Duodenal mucosa (tissue), 2 donors: ENCODE data around the gene C14orf180.

Experiments
- H3K27ac ChIP-seq: one replicate; pipeline ENCODE4 v1.7.0; 2013; ENCODE audit warnings: low read depth, low read length
- H3K27me3 ChIP-seq, 2 donors: one replicate each; pipeline ENCODE4 v1.7.0; 2013; ENCODE audit warnings: low read length in 2 of 2, control low read depth in 1 of 2; ENCODE audit not compliant: insufficient read depth in 2 of 2, control insufficient read depth in 1 of 2
- H3K36me3 ChIP-seq, 2 donors: one replicate each; pipeline ENCODE4 v1.7.0; 2013; ENCODE audit warnings: low read length in 2 of 2, control low read depth in 1 of 2; ENCODE audit not compliant: insufficient read depth in 2 of 2, control insufficient read depth in 1 of 2
- H3K4me1 ChIP-seq, 2 donors: one replicate each; pipeline ENCODE4 v1.7.0; 2013; ENCODE audit warnings: low read length in 2 of 2, control low read depth in 1 of 2; ENCODE audit not compliant: insufficient read depth in 2 of 2, control insufficient read depth in 1 of 2
- H3K4me3 ChIP-seq, 2 donors: one replicate each; pipeline ENCODE4 v1.7.0; 2013; ENCODE audit warnings: low read length in 2 of 2, low read depth in 1 of 2
- H3K9ac ChIP-seq, 2 donors: one replicate each; pipeline ENCODE4 v1.7.0; 2013; ENCODE audit warnings: low read length in 2 of 2, low read depth in 1 of 2
- H3K9me3 ChIP-seq, 2 donors: one replicate each; pipeline ENCODE4 v1.7.0; 2013; ENCODE audit warnings: low read length in 2 of 2, control low read depth in 1 of 2; ENCODE audit not compliant: control insufficient read depth in 1 of 2

C14orf180 gene

DNA sequence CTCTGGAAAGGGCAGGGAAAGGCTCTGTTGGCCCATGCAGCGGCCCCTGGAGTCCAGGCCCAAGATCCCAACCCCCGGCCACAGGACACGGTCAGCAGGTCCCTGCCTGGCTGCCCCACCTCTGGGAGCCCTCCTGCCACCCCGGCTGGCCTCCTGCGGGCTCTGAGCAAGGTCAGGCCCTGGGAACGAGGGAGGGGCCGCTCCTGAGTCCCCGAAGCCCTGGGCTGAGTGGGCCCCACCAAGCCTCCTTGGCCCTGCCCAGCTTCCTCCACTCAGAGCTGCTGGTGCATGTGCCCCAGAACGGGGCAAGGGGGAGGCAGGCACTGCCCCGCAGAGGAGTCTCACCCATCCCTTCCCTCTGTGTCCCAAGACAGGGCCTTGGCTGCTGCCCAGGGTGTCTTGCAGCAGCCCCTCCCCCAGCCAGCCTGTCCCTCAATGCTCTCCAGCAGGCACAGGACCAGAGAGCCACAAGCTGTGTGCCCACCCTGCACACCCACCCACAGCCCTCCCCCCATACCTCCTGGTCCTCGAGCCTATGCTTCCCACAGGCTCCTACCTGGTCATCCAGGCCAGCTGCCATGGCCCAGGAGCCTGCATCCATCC, 7.4 kb upstream of the C14orf180 start:
- Histone ChIP-seq H3K9me3 (no peaks in the 10 kb centered on the region), H3K27ac (no peak overlapping the region), H3K36me3 (no peaks in the 10 kb centered on the region), H3K9ac (no peak overlapping the region), H3K27me3 (peaks cover 0 to 4% of the 10 kb centered on the region in 2 donors), H3K4me3 (no peak overlapping the region), H3K4me1 (peaks cover 0 to 11% of the 10 kb centered on the region in 2 donors)

DNA sequence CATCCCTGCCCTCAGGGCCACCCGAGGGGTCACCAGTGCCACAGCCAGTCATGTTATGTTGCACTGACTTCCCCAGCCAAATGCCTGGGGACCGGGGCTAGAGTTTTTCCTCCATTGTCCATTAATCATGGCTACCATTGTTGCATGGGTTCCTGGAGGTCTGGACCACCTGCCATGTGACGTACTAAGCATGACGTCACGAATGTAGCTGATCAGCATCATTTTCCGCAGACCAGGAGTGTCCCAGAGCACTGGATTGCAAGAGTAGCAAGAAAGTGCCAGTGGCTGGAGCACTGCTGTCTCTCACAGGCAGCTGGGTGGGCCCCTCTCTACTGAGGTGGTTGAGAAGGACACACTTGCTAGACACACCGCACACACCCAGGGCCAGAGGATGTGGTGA, 6.9 kb upstream of the C14orf180 start:
- Histone ChIP-seq H3K4me1 (peaks cover 5 to 16% of the 10 kb centered on the region in 2 donors), H3K9ac (no peak overlapping the region), H3K9me3 (no peaks in the 10 kb centered on the region), H3K4me3 (no peak overlapping the region), H3K36me3 (no peaks in the 10 kb centered on the region), H3K27ac (no peak overlapping the region), H3K27me3 (peaks cover 0 to 4% of the 10 kb centered on the region in 2 donors)

DNA sequence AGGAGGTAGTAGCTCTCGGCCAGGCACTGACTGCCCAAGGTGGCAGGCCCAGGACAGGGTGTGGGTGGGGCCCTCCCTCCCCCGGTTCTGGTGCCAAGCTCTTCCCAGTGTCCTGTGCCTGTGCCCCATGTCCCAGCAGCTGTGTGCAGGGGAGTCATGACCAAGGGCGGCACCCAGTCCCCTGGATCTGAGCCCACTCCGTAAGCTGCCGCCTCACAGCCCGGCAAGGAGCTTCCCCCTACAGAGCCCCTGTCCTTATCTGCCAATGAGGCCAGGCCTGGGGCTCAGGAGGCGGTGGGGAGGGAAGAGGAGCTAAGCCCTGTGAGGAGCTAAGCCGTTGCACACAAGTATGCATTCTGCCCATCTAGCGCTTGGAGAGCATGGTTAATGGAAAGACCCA, 5.6 kb upstream of the C14orf180 start:
- Histone ChIP-seq H3K27ac (no peak overlapping the region), H3K4me3 (no peak overlapping the region), H3K36me3 (no peaks in the 10 kb centered on the region), H3K9ac (no peak overlapping the region), H3K9me3 (no peaks in the 10 kb centered on the region), H3K27me3 (peaks cover 0 to 4% of the 10 kb centered on the region in 2 donors), H3K4me1 (peaks cover 12 to 20% of the 10 kb centered on the region in 2 donors)

DNA sequence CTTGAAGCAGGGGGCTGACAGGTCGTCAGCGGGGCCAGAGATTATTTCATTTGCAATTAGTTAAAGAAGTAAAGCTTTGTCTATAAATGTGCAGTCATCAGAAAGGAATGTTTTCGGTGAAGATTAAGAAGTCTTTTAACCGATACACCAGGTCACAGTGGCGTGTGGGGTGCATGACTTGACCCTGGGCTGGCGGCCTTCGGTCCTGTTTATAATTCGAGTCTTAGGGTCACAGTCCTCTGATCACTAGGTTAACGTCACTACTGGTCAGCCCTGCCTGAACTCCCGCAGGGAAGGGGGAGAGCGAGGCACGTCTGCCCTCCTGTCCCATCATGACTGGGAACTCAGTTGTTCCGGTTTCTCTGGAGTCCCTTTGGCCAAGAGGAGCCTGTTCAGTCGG, 5.0 kb upstream of the C14orf180 start:
- Histone ChIP-seq H3K4me1 (peaks cover 18 to 26% of the 10 kb centered on the region in 2 donors), H3K27me3 (peaks cover 0 to 4% of the 10 kb centered on the region in 2 donors)

DNA sequence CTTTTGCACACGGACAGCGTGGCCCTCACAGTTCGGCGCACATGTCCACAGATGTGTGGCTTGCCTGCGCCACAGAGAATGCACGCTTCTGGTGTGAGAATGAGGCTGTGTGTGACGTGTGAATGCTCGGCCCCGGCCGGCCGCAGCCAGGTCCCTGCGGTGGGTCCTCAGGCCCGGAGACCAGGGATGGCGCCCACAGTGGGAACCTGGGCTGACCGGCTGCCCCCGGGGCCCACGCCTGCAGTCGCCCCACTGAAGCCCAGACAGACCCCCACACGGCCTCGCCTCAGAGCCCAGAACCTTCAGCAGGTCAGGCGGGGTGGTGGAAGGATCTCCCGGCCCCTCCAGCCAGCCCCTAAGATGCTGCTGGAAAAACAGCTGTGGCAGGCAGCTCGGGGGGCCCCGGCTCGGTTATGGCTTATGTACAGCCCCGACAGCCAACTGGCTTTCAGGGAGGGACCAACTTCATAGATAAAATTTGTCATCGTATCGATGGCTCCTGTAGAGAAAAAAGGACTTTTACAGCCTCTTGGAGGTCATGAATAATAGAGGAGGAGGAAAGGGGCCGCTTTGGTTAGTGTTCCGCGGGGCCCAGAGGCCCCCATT, 4.5 kb upstream of the C14orf180 start:
- H3K4me3 ChIP-seq, result no peak overlapping the region
- H3K9ac ChIP-seq, result no peak overlapping the region
- H3K27me3 ChIP-seq, result peaks cover 0 to 4% of the 10 kb centered on the region in 2 donors
- H3K9me3 ChIP-seq, result no peaks in the 10 kb centered on the region
- no peak overlapping the region for H3K27ac ChIP-seq
- peaks cover 23 to 30% of the 10 kb centered on the region in 2 donors for H3K4me1 ChIP-seq
- no peaks in the 10 kb centered on the region for H3K36me3 ChIP-seq

More for the DNA sequence above, 5.0 kb upstream of the C14orf180 start:
- Histone ChIP-seq H3K27ac (no peak overlapping the region), H3K36me3 (no peaks in the 10 kb centered on the region), H3K9ac (no peak overlapping the region), H3K4me3 (no peak overlapping the region), H3K9me3 (no peaks in the 10 kb centered on the region)

DNA sequence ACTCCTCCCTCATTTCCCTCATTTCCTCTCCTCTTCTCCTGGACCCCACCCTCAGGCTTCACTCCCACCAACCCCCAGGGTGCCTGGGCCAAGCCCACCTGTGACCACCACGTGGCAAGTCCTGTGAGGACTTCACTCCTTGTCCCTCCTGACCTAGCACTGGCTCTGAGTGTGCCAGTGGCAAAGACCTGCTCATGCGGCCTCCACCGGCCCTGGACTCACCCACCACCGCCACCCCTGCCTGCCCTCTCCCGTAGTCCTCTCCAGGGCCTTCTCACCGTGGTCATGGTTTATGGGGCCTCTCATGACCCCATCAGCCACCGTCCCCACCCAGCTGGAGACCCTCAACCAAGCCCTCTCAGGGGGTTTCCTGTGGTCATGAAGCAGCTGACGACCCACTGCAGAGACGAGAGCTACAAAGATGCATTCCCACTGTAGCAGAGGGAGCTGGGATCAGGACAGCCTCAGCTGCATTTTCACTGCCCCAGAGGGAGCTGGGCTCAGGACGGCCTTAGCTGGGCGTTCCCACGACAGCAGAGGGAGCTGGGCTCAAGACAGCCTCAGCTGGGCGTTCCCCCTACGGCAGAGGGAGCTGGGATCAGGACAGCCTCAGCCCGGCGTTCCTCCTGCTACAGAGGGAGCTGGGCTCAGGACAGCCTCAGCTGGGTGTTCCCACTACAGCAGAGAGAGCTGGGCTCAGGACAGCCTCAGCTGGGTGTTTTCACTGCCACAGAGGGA, 3.2 kb upstream of the C14orf180 start:
- no peak overlapping the region for H3K4me3 ChIP-seq
- peaks cover 0 to 4% of the 10 kb centered on the region in 2 donors for H3K27me3 ChIP-seq
- H3K36me3 ChIP-seq, result no peaks in the 10 kb centered on the region
- peak overlapping the region; percentile 36 for H3K27ac ChIP-seq
- no peaks in the 10 kb centered on the region for H3K9me3 ChIP-seq
- peaks cover 24 to 30% of the 10 kb centered on the region in 2 donors for H3K4me1 ChIP-seq
- H3K9ac ChIP-seq, result no peak overlapping the region

DNA sequence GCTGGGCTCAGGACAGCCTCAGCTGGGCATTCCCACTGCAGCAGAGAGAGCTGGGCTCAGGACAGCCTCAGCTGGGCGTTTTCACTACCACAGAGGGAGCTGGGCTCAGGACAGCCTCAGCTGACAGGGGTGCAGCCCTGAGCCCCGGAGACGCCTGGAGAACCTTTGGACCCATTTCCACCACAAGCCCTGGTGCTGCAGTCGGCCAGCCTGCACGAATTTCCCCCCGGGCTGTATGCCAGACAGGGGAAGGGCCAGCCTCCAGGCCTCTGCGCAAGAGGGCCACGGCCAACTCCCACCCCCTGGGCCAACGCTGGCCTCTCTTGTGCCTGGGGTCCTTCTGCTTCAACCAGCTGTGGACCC, 2.6 kb upstream of the C14orf180 start:
- peaks cover 0 to 4% of the 10 kb centered on the region in 2 donors for H3K27me3 ChIP-seq
- H3K9ac ChIP-seq, result no peak overlapping the region
- peak overlapping the region; percentile 36 for H3K27ac ChIP-seq
- no peak overlapping the region for H3K4me3 ChIP-seq
- no peaks in the 10 kb centered on the region for H3K36me3 ChIP-seq
- no peaks in the 10 kb centered on the region for H3K9me3 ChIP-seq
- H3K4me1 ChIP-seq, result peaks cover 24 to 30% of the 10 kb centered on the region in 2 donors

DNA sequence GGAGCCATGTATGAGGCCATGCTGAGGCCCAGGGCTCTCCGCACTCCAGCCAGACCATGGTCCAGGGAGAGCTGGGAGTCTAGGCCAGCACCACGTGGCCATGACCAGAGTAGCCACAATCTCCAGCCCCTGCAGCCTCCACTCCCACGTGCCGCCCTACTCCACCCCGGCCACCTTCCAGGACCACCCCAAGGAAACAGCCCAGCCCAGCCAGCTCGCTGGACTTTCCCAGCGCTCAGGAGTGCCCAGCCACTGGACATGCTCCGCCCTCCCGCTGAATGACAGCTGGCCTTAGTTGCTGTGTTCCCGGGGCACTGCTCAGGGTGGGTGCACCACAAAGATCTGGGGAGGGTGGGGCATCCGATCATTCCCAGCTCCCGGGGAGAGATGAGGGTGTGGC, 2.1 kb upstream of the C14orf180 start:
- peaks cover 0 to 4% of the 10 kb centered on the region in 2 donors for H3K27me3 ChIP-seq
- H3K9ac ChIP-seq, result no peak overlapping the region
- H3K36me3 ChIP-seq, result no peaks in the 10 kb centered on the region
- H3K4me1 ChIP-seq, result peaks cover 24 to 30% of the 10 kb centered on the region in 2 donors
- no peak overlapping the region for H3K27ac ChIP-seq
- H3K4me3 ChIP-seq, result no peak overlapping the region
- H3K9me3 ChIP-seq, result no peaks in the 10 kb centered on the region

DNA sequence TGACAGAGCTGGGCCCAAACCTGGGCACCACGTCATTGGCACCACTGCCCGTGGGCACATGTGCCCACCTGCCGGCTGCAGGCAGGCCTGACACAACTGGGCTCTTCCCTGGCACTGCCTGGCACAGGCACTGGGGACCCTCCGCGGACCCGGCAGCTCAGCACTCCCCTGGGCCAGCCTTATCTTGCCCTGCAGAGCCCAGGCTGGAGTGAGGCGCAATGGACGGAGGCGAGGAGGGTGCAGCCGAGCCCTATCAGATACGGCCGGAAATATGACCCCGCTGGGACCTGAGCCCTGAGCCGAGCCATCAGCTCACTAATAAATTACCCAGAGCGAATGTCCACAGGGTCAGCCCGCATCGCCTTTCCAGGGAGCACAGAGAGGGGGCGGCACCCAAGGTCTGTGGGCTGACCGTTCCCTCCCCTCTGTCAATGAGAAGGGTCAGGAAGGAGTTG, 1.7 kb upstream of the C14orf180 start:
- Histone ChIP-seq H3K4me3 (no peak overlapping the region), H3K4me1 (peaks cover 24 to 30% of the 10 kb centered on the region in 2 donors), H3K9ac (no peak overlapping the region), H3K9me3 (no peaks in the 10 kb centered on the region), H3K27me3 (peaks cover 0 to 4% of the 10 kb centered on the region in 2 donors), H3K27ac (no peak overlapping the region), H3K36me3 (no peaks in the 10 kb centered on the region)

DNA sequence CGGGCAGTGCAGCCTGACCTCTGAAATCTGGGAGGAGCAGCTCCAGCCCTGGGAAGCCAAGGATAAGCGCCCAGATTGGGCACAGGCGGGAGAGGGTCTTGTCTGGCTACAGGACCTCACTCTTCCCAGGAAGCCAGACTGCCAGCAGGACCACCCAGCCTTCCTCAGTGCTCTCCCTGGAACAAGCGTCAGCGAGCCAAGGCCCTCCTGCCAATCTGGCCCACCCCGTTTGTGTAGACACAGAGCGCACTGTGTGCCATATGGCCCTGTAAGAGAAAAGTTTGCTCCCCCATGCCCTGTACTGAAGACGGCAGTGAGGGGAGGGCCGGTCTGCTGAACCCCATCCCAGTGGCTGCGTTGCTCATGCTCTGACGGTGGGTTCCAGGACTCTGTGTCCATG, 1.2 kb upstream of the C14orf180 start:
- Histone ChIP-seq H3K4me3 (no peak overlapping the region), H3K9me3 (no peaks in the 10 kb centered on the region), H3K27me3 (peaks cover 0 to 6% of the 10 kb centered on the region in 2 donors), H3K36me3 (no peaks in the 10 kb centered on the region), H3K4me1 (peaks cover 24 to 30% of the 10 kb centered on the region in 2 donors), H3K27ac (no peak overlapping the region), H3K9ac (no peak overlapping the region)
